Measurements from ENCODE around the gene NXPE3. TPM values are rescaled to one million over a fixed set of nuclear protein-coding genes. Genes with fewer than 3 reads are reported as not detected.

Gene NXPE3
- total and polyA plus RNA-seq, 10 of the 15 experiments (the other 5 are each of a cell fraction or from before 2014, with no cell fraction given): 2.0 to 8.7 (median 5.2) TPM

GRCh38 chr3:101819649-101820206 lies 40.7 kb downstream of the NXPE3 start (continued):
- TF ChIP-seq REST (IDR thresholded peaks at IDR 0.05; ENCODE audit: low read depth, low read length): no peak

DNA sequence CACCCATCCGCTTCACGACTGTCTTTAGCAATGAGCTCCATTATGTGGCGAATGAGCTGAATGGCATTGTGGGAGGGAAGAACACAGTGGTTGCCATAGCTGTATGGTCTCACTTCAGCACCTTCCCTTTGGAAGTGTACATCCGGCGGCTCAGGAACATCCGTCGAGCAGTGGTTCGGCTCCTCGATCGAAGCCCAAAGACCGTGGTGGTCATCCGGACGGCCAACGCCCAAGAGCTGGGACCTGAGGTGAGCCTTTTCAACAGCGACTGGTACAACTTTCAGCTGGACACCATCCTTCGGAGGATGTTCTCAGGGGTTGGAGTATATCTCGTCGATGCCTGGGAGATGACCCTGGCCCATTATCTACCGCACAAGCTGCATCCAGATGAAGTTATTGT lies 42.5 kb downstream of the NXPE3 start:
- Histone ChIP-seq H3K27me3 (replicated peaks in 1 of 2; ENCODE audit: control insufficient read depth in 2 of 2, insufficient read depth in 2 of 2, low read length in 1 of 2) (no peaks in the 10 kb centered on the region), H3K36me3 (ENCODE audit: control insufficient read depth in 2 of 2, insufficient read depth in 2 of 2, low read length in 1 of 2) (peaks cover 2 to 7% of the 10 kb centered on the region in 2 experiments), H4K20me1 (ENCODE audit: control insufficient read depth, insufficient read depth) (no peaks in the 10 kb centered on the region), H3K9ac (ENCODE audit: control insufficient read depth, insufficient read depth, low read length) (no peak overlapping the region), H3K4me2 (ENCODE audit: control insufficient read depth, insufficient read depth) (no peak overlapping the region), H3K27ac (ENCODE audit: control insufficient read depth, insufficient read depth) (no peak overlapping the region), H3K4me3 (no peak overlapping the region), H3K79me2 (ENCODE audit: control insufficient read depth, insufficient read depth, low read length) (no peaks in the 10 kb centered on the region), H3K4me1 (ENCODE audit: control insufficient read depth, insufficient read depth, low read length) (peaks cover 32% of the 10 kb centered on the region), H2AFZ (ENCODE audit: control insufficient read depth, low read depth, low read length) (no peak overlapping the region), H3K9me3 (replicated peaks; ENCODE audit: control insufficient read depth, insufficient read depth, low read length) (peaks cover 5% of the 10 kb centered on the region; the same call in 2 of the 3 replicates)
- TF ChIP-seq ZSCAN29 (IDR thresholded peaks at IDR 0.05) (no peak), PAX5 (IDR thresholded peaks at IDR 0.05; ENCODE audit: borderline replicate concordance, low read depth, low read length) (no peak), RELB (IDR thresholded peaks at IDR 0.05; ENCODE audit: low read depth) (no peak), TCF12 (IDR thresholded peaks at IDR 0.05; ENCODE audit: low read depth, low read length) (no peak), JUND (IDR thresholded peaks at IDR 0.05; ENCODE audit: low read depth, low read length) (no peak), POU2F2 (IDR thresholded peaks at IDR 0.05; ENCODE audit: borderline replicate concordance, low read depth, low read length) (no peak)
- TF ChIP-seq, protein P1, sequence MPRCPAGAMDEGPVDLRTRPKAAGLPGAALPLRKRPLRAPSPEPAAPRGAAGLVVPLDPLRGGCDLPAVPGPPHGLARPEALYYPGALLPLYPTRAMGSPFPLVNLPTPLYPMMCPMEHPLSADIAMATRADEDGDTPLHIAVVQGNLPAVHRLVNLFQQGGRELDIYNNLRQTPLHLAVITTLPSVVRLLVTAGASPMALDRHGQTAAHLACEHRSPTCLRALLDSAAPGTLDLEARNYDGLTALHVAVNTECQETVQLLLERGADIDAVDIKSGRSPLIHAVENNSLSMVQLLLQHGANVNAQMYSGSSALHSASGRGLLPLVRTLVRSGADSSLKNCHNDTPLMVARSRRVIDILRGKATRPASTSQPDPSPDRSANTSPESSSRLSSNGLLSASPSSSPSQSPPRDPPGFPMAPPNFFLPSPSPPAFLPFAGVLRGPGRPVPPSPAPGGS (IDR thresholded peaks at IDR 0.05; ENCODE audit: borderline replicate concordance, insufficient read depth, low read depth, low read length, poor library complexity, severe bottlenecking): no peak
- POLR2A ChIA-PET: interaction anchor here (0.5 to 1.7 kb wide), 6 partner anchors 18 to 238 kb away, joined by 3 to 8 read pairs (median 6); partner anchors contain the start of gene RPL24
- in situ Hi-C loops (cut with MboI): no loop called here
- RAD21 ChIA-PET (ENCODE audit: unreplicated experiment): interaction anchor here (1.2 to 2.1 kb wide), 7 partner anchors 16 to 408 kb away, joined by 3 to 7 read pairs (median 5); no protein-coding TSS in a partner anchor
- BruUV-seq (replicated peaks): no TSS peak
- intact Hi-C loops (cut with micrococcal nuclease; ENCODE audit: unreplicated experiment): no loop called here
- no peak for ATAC-seq
- CTCF ChIA-PET: interaction anchor here (0.6 to 3.9 kb wide), 10 partner anchors 7 to 407 kb away, joined by 3 to 32 read pairs (median 4); no protein-coding TSS in a partner anchor
- DNase-seq (ENCODE audit: low read depth, low spot score): no peak
- SMC1A ChIA-PET (ENCODE audit: uncharacterized antibody, unreplicated experiment): interaction anchor here (0.9 to 3.5 kb wide), 20 partner anchors 7 to 404 kb away, joined by 3 to 19 read pairs (median 6); no protein-coding TSS in a partner anchor
- no peak for FAIRE-seq
- 97% methylated on average over 19 of the region's 19 CpGs for WGBS (ENCODE audit: insufficient coverage, insufficient replicate concordance, low lambda C conversion rate, missing lambda C conversion rate)
